Measurements from ENCODE around the gene STRN3. TPM values are rescaled to one million over a fixed set of nuclear protein-coding genes. Genes with fewer than 3 reads are reported as not detected.
A peak's percentile ranks its signal among the peaks of the same experiment; 100 is the strongest.

The STRN3 gene, protein sequence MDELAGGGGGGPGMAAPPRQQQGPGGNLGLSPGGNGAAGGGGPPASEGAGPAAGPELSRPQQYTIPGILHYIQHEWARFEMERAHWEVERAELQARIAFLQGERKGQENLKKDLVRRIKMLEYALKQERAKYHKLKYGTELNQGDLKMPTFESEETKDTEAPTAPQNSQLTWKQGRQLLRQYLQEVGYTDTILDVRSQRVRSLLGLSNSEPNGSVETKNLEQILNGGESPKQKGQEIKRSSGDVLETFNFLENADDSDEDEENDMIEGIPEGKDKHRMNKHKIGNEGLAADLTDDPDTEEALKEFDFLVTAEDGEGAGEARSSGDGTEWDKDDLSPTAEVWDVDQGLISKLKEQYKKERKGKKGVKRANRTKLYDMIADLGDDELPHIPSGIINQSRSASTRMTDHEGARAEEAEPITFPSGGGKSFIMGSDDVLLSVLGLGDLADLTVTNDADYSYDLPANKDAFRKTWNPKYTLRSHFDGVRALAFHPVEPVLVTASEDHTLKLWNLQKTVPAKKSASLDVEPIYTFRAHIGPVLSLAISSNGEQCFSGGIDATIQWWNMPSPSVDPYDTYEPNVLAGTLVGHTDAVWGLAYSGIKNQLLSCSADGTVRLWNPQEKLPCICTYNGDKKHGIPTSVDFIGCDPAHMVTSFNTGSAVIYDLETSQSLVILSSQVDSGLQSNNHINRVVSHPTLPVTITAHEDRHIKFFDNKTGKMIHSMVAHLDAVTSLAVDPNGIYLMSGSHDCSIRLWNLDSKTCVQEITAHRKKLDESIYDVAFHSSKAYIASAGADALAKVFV
- 25.3 TPM for polyA plus RNA-seq (2013, experiment 1 of 2)
- polyA plus RNA-seq (2013, experiment 2 of 2) = 24.7 TPM

DNA sequence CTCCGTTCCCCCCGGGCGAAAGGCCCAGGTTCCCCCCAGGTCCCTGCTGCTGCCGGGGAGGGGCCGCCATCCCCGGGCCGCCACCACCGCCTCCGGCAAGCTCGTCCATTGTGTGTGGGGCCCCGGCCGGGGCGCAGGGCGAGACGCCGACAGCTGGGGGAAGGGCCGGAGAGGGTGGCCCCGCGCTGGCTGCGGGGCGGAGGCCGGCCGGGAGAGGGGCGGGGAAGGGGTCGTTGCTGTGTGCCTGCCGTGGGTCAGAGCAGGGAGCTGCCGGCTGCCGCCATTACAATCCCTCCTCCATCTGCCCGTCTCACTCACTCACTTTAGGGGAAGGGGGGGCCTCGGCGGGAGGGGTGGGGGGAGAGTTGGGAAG lies at the start of gene STRN3:
Gene STRN3 (minus strand): TSS at position 303 of the 373 bp plus-strand sequence. CDS start 194 bp downstream, at position 109.
- peak within 1 kb of the TSS; percentile 100 for H2BK5ac ChIP-seq (ENCODE audit: low read length)
- H2BK12ac ChIP-seq (ENCODE audit: low read length) = peak within 1 kb of the TSS; percentile 73
- H2BK15ac ChIP-seq (ENCODE audit: low read length) = no peak within 1 kb of the TSS
- H2AK5ac ChIP-seq (ENCODE audit: low read depth, low read length) = peak within 1 kb of the TSS; percentile 99
- H3K4me3 ChIP-seq (ENCODE audit: low read length in 2 of 2) = peak within 1 kb of the TSS; percentile 99
- H2AFZ ChIP-seq (ENCODE audit: low read length) = peak within 1 kb of the TSS; percentile 88
- peak within 1 kb of the TSS; percentile 93 for H3K27ac ChIP-seq (replicated peaks; ENCODE audit: low read length)
- peak within 1 kb of the TSS; percentile 99 for H3K23ac ChIP-seq (ENCODE audit: low read depth, low read length, poor library complexity)
- peak within 1 kb of the TSS; percentile 100 for H3K18ac ChIP-seq (ENCODE audit: low read length)
- peak within 1 kb of the TSS; percentile 65 for H4K8ac ChIP-seq (ENCODE audit: low read depth, low read length)
- peaks cover 0 to 11% of the 10 kb centered on the region in 2 donors for H3K9me3 ChIP-seq (replicated peaks in 1 of 2; ENCODE audit: control insufficient read depth in 2 of 2, insufficient read depth in 1 of 2, low read depth in 1 of 2, low read length in 2 of 2)
- H2BK120ac ChIP-seq (ENCODE audit: low read depth, low read length) = peak within 1 kb of the TSS; percentile 91
- peak within 1 kb of the TSS; percentile 93 for H3K4ac ChIP-seq (ENCODE audit: low read length)
- H3K27me3 ChIP-seq (ENCODE audit: control insufficient read depth in 3 of 3, insufficient read depth in 3 of 3, low read depth in 1 of 3, low read length in 3 of 3) = no peaks in the 10 kb centered on the region
- no peak for DNase-seq (ENCODE audit: low spot score)
- peaks cover 2 to 6% of the 10 kb centered on the region in 2 donors for H3K4me1 ChIP-seq (ENCODE audit: control insufficient read depth in 2 of 2, insufficient read depth in 1 of 2, low read depth in 1 of 2, low read length in 2 of 2)
- H3K36me3 ChIP-seq (replicated peaks in 1 of 2; ENCODE audit: control insufficient read depth in 2 of 2, insufficient read depth in 2 of 2, low read length in 2 of 2) = peaks cover 0 to 21% of the 10 kb centered on the region in 2 donors
- H3K79me1 ChIP-seq (ENCODE audit: low read depth, low read length) = peaks cover 5% of the 10 kb centered on the region
- peak within 1 kb of the TSS; percentile 96 for H3K14ac ChIP-seq (ENCODE audit: low read length)
- WGBS, 2 donors (ENCODE audit: extremely low coverage in 2 of 2, insufficient read length in 2 of 2, insufficient replicate concordance in 1 of 2) = no CpG with 5 or more reads among the region's 31 CpGs
- peak within 1 kb of the TSS; percentile 100 for H3K9ac ChIP-seq (ENCODE audit: low read depth, low read length, poor library complexity)
- H4K91ac ChIP-seq (ENCODE audit: low read depth, low read length, poor library complexity) = peak within 1 kb of the TSS; percentile 53
- peak within 1 kb of the TSS; percentile 67 for H3K4me2 ChIP-seq (ENCODE audit: insufficient read depth, low read length, poor library complexity, severe bottlenecking)

DNA sequence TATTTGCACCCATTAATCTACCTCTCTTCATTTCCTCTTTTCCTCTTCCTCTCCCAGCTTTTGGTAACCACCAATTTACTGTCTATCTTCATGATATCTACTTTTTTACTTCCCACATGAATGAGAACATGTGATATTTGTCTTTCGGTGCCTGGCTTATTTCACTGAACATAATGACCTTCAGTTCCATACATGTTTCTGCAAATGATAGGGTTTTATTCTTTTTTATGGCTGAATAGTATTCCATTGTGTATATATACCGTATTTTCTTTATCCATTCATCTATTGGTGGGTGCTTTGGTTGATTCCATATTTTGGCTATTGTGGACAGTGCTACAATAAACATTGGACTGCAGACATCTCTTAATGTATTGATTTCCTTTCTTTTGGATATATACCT lies 49.0 kb upstream of the STRN3 start:
- Histone ChIP-seq H3K36me3 (replicated peaks in 1 of 2; ENCODE audit: control insufficient read depth in 2 of 2, insufficient read depth in 2 of 2, low read length in 2 of 2) (peaks cover 0 to 11% of the 10 kb centered on the region in 2 donors), H2AK5ac (ENCODE audit: low read depth, low read length) (no peak overlapping the region), H2BK120ac (ENCODE audit: low read depth, low read length) (no peak overlapping the region), H3K27ac (replicated peaks; ENCODE audit: low read length) (no peak overlapping the region), H3K14ac (ENCODE audit: low read length) (no peak overlapping the region), H2BK12ac (ENCODE audit: low read length) (no peak overlapping the region), H2BK5ac (ENCODE audit: low read length) (no peak overlapping the region), H4K91ac (ENCODE audit: low read depth, low read length, poor library complexity) (no peak overlapping the region), H3K4ac (ENCODE audit: low read length) (no peak overlapping the region), H3K79me1 (ENCODE audit: low read depth, low read length) (no peaks in the 10 kb centered on the region), H2AFZ (ENCODE audit: low read length) (no peak overlapping the region), H3K4me2 (ENCODE audit: insufficient read depth, low read length, poor library complexity, severe bottlenecking) (no peak overlapping the region), H4K8ac (ENCODE audit: low read depth, low read length) (no peak overlapping the region), H3K23ac (ENCODE audit: low read depth, low read length, poor library complexity) (no peak overlapping the region), H2BK15ac (ENCODE audit: low read length) (no peak overlapping the region), H3K27me3 (ENCODE audit: control insufficient read depth in 3 of 3, insufficient read depth in 3 of 3, low read depth in 1 of 3, low read length in 3 of 3) (no peaks in the 10 kb centered on the region), H3K4me3 (ENCODE audit: low read length in 2 of 2) (no peak overlapping the region), H3K9me3 (replicated peaks in 1 of 2; ENCODE audit: control insufficient read depth in 2 of 2, insufficient read depth in 1 of 2, low read depth in 1 of 2, low read length in 2 of 2) (peaks cover 0 to 4% of the 10 kb centered on the region in 2 donors), H3K9ac (ENCODE audit: low read depth, low read length, poor library complexity) (no peak overlapping the region), H3K18ac (ENCODE audit: low read length) (no peak overlapping the region), H3K4me1 (ENCODE audit: control insufficient read depth in 2 of 2, insufficient read depth in 1 of 2, low read depth in 1 of 2, low read length in 2 of 2) (no peaks in the 10 kb centered on the region)
- WGBS, 2 donors (ENCODE audit: extremely low coverage in 2 of 2, insufficient read length in 2 of 2, insufficient replicate concordance in 1 of 2) = no CpG with 5 or more reads among the region's 2 CpGs
- DNase-seq (ENCODE audit: low spot score) = no peak

DNA sequence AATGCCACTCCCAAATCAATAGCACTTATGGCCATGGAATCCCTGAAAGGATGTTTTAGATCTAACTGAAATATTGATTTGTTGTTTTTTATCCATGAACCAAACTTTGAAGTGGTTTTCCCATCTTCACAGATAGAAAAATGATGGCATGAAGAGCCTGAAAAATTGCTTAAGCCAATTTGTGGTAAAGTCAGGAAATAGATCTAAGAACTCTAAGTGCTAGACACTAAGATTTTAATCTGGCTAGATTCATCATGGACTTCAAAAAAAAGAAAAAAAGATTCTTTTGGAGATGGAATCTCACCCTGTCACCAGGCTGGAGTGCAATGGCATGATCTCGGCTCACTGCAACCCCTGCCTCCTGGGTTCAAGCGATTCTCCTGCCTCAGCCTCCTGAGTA lies 45.0 kb upstream of the STRN3 start:
- Histone ChIP-seq H3K9me3 (replicated peaks in 1 of 2; ENCODE audit: control insufficient read depth in 2 of 2, insufficient read depth in 1 of 2, low read depth in 1 of 2, low read length in 2 of 2) (peaks cover 0 to 4% of the 10 kb centered on the region in 2 donors), H3K27me3 (ENCODE audit: control insufficient read depth in 3 of 3, insufficient read depth in 3 of 3, low read depth in 1 of 3, low read length in 3 of 3) (no peaks in the 10 kb centered on the region), H3K23ac (ENCODE audit: low read depth, low read length, poor library complexity) (no peak overlapping the region), H3K9ac (ENCODE audit: low read depth, low read length, poor library complexity) (no peak overlapping the region), H3K4me2 (ENCODE audit: insufficient read depth, low read length, poor library complexity, severe bottlenecking) (no peak overlapping the region), H2BK120ac (ENCODE audit: low read depth, low read length) (no peak overlapping the region), H2BK5ac (ENCODE audit: low read length) (no peak overlapping the region), H2BK12ac (ENCODE audit: low read length) (no peak overlapping the region), H4K8ac (ENCODE audit: low read depth, low read length) (no peak overlapping the region), H3K4me3 (ENCODE audit: low read length in 2 of 2) (no peak overlapping the region), H3K14ac (ENCODE audit: low read length) (no peak overlapping the region), H2AFZ (ENCODE audit: low read length) (no peak overlapping the region), H2BK15ac (ENCODE audit: low read length) (no peak overlapping the region), H2AK5ac (ENCODE audit: low read depth, low read length) (no peak overlapping the region), H3K79me1 (ENCODE audit: low read depth, low read length) (no peaks in the 10 kb centered on the region), H3K18ac (ENCODE audit: low read length) (no peak overlapping the region), H3K4me1 (ENCODE audit: control insufficient read depth in 2 of 2, insufficient read depth in 1 of 2, low read depth in 1 of 2, low read length in 2 of 2) (peaks cover 0 to 2% of the 10 kb centered on the region in 2 donors), H3K36me3 (replicated peaks in 1 of 2; ENCODE audit: control insufficient read depth in 2 of 2, insufficient read depth in 2 of 2, low read length in 2 of 2) (peaks cover 0 to 11% of the 10 kb centered on the region in 2 donors), H3K4ac (ENCODE audit: low read length) (no peak overlapping the region), H4K91ac (ENCODE audit: low read depth, low read length, poor library complexity) (no peak overlapping the region), H3K27ac (replicated peaks; ENCODE audit: low read length) (no peak overlapping the region)
- WGBS, 2 donors (ENCODE audit: extremely low coverage in 2 of 2, insufficient read length in 2 of 2, insufficient replicate concordance in 1 of 2) = no CpG with 5 or more reads among the region's 2 CpGs
- no peak for DNase-seq (ENCODE audit: low spot score)

DNA sequence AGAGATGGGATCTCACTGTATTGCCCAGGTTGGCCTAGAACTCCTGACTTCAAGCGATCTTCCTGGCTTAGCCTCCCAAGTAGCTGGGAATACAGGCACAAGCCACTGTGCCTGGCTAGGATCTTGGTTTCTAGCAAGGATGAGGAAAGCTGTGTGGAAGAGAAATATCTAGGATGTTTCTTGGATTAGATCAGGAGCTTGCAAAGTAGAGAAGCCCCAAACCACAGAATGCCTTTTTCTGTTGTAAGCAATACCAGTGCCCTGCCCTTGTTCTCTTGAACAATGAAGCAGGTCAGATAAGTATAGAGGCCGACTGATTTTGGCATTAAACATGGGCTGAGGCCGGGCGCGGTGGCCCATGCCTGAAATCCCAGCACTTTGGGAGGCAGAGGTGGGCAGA lies 44.3 kb upstream of the STRN3 start:
- H3K4me3 ChIP-seq (ENCODE audit: low read length in 2 of 2) = no peak overlapping the region
- H2BK5ac ChIP-seq (ENCODE audit: low read length) = no peak overlapping the region
- WGBS, 2 donors (ENCODE audit: extremely low coverage in 2 of 2, insufficient read length in 2 of 2, insufficient replicate concordance in 1 of 2) = no CpG with 5 or more reads among the region's 5 CpGs
- no peak overlapping the region for H3K4ac ChIP-seq (ENCODE audit: low read length)
- no peak overlapping the region for H3K14ac ChIP-seq (ENCODE audit: low read length)
- no peak overlapping the region for H3K27ac ChIP-seq (replicated peaks; ENCODE audit: low read length)
- no peak overlapping the region for H2BK15ac ChIP-seq (ENCODE audit: low read length)
- H2AK5ac ChIP-seq (ENCODE audit: low read depth, low read length) = no peak overlapping the region
- H3K4me2 ChIP-seq (ENCODE audit: insufficient read depth, low read length, poor library complexity, severe bottlenecking) = no peak overlapping the region
- H3K18ac ChIP-seq (ENCODE audit: low read length) = no peak overlapping the region
- no peaks in the 10 kb centered on the region for H3K27me3 ChIP-seq (ENCODE audit: control insufficient read depth in 3 of 3, insufficient read depth in 3 of 3, low read depth in 1 of 3, low read length in 3 of 3)
- no peak for DNase-seq (ENCODE audit: low spot score)
- H3K23ac ChIP-seq (ENCODE audit: low read depth, low read length, poor library complexity) = no peak overlapping the region
- H2BK120ac ChIP-seq (ENCODE audit: low read depth, low read length) = no peak overlapping the region
- no peak overlapping the region for H3K9ac ChIP-seq (ENCODE audit: low read depth, low read length, poor library complexity)
- H3K36me3 ChIP-seq (replicated peaks in 1 of 2; ENCODE audit: control insufficient read depth in 2 of 2, insufficient read depth in 2 of 2, low read length in 2 of 2) = peaks cover 0 to 11% of the 10 kb centered on the region in 2 donors
- H3K79me1 ChIP-seq (ENCODE audit: low read depth, low read length) = no peaks in the 10 kb centered on the region
- H2BK12ac ChIP-seq (ENCODE audit: low read length) = no peak overlapping the region
- H3K4me1 ChIP-seq (ENCODE audit: control insufficient read depth in 2 of 2, insufficient read depth in 1 of 2, low read depth in 1 of 2, low read length in 2 of 2) = peaks cover 0 to 2% of the 10 kb centered on the region in 2 donors
- H4K8ac ChIP-seq (ENCODE audit: low read depth, low read length) = no peak overlapping the region
- peaks cover 0 to 4% of the 10 kb centered on the region in 2 donors for H3K9me3 ChIP-seq (replicated peaks in 1 of 2; ENCODE audit: control insufficient read depth in 2 of 2, insufficient read depth in 1 of 2, low read depth in 1 of 2, low read length in 2 of 2)
- H4K91ac ChIP-seq (ENCODE audit: low read depth, low read length, poor library complexity) = no peak overlapping the region
- H2AFZ ChIP-seq (ENCODE audit: low read length) = no peak overlapping the region

Data from neuronal stem cell (in vitro differentiated cells).